ENCODE data around the gene IL1A. TPM values are rescaled to one million over a fixed set of nuclear protein-coding genes. Genes with fewer than 3 reads are reported as not detected.

IL1A gene
- total RNA-seq, 1 donor from 2014 or later: 3.2 TPM

DNA sequence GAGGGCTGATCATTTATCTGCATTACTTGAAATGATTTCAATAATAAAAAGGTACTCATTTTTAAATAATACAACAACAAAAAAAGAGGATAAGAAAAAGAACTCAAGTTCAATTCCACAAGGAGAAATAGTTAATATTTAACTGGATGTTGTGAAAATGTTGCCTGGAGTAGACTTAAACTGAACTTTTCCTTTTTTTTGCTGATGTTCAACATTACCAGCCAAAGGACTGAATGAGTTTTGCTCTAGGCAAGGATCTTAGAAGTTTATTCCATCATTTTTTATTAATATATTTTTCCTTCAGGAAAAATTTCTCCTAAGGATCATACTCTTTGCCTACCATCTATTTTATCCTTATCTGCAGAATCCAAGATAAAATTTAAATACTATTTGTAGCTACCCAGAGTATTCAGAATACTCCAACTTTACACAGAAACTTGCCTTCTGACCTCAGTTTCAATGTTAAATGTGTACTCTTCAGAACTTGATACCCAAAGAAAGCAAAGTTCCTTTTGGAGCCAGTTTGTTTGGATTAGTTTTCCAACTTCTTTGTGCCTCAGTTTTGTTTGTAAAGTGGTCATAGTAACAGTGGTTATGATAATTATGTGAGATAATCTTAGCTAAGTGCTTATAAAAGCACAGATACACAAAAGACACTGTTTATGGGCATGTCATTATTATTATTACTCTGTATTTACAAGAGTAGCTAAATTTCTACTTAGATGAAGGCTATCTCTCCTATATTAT is 32.7 kb downstream of the IL1A start:
- peaks cover 17% of the 10 kb centered on the region for H3K36me3 ChIP-seq
- H3K4me1 ChIP-seq: no peaks in the 10 kb centered on the region
- Mint-ChIP-seq H3K27me3 (ENCODE audit: insufficient read depth, low read depth) (no peaks in the 10 kb centered on the region), H3K27ac (no peak overlapping the region), H3K36me3 (peaks cover 31% of the 10 kb centered on the region), H3K4me3 (no peak overlapping the region), H3K4me1 (peaks cover 9% of the 10 kb centered on the region), H3K9me3 (no peaks in the 10 kb centered on the region)
- H3K4me2 ChIP-seq: no peak overlapping the region
- peaks cover 27% of the 10 kb centered on the region for H3K79me2 ChIP-seq (ENCODE audit: low read depth)
- no peaks in the 10 kb centered on the region for H3K9me3 ChIP-seq (ENCODE audit: low read depth)
- no peaks in the 10 kb centered on the region for H3K27me3 ChIP-seq
- H3K9ac ChIP-seq: no peak overlapping the region
- H3K4me3 ChIP-seq: no peak overlapping the region
- TF ChIP-seq EZH2phosphoT487 (IDR thresholded peaks at IDR 0.05): no peak
- TF ChIP-seq, protein P1, sequence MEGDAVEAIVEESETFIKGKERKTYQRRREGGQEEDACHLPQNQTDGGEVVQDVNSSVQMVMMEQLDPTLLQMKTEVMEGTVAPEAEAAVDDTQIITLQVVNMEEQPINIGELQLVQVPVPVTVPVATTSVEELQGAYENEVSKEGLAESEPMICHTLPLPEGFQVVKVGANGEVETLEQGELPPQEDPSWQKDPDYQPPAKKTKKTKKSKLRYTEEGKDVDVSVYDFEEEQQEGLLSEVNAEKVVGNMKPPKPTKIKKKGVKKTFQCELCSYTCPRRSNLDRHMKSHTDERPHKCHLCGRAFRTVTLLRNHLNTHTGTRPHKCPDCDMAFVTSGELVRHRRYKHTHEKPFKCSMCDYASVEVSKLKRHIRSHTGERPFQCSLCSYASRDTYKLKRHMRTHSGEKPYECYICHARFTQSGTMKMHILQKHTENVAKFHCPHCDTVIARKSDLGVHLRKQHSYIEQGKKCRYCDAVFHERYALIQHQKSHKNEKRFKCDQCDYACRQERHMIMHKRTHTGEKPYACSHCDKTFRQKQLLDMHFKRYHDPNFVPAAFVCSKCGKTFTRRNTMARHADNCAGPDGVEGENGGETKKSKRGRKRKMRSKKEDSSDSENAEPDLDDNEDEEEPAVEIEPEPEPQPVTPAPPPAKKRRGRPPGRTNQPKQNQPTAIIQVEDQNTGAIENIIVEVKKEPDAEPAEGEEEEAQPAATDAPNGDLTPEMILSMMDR (IDR thresholded peaks at IDR 0.05): no peak
- no peak for TF ChIP-seq EZH2 (IDR thresholded peaks at IDR 0.05)
- no peak overlapping the region for H3K27ac ChIP-seq
- H4K20me1 ChIP-seq (ENCODE audit: low read depth): peaks cover 9% of the 10 kb centered on the region
- DNase-seq (ENCODE audit: low spot score): no peak
- peaks cover 9% of the 10 kb centered on the region for H3F3A ChIP-seq (ENCODE audit: low read depth)
- no peak overlapping the region for H2AFZ ChIP-seq (replicated peaks)

DNA sequence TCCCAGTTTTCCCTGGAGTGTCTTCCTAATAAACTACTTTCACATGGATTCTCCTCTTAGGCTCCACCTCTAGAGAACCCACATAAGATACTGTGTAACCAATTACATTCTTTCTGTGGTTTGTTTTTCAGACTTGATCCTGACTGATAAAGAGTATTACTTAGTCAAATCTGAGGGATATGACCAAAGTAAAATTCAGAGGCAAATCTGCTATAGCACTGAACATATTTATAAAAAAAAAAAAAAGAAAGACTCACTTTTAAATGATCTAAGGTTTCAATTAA is 33.8 kb downstream of the IL1A start:
- Histone ChIP-seq H3K27ac (no peak overlapping the region), H2AFZ (replicated peaks) (no peak overlapping the region), H3K36me3 (peaks cover 11% of the 10 kb centered on the region), H3K4me1 (no peaks in the 10 kb centered on the region), H3K79me2 (ENCODE audit: low read depth) (peaks cover 27% of the 10 kb centered on the region), H3K4me2 (no peak overlapping the region), H3F3A (ENCODE audit: low read depth) (peaks cover 9% of the 10 kb centered on the region), H3K9me3 (ENCODE audit: low read depth) (no peaks in the 10 kb centered on the region), H4K20me1 (ENCODE audit: low read depth) (peaks cover 9% of the 10 kb centered on the region), H3K27me3 (no peaks in the 10 kb centered on the region), H3K9ac (no peak overlapping the region), H3K4me3 (no peak overlapping the region)
- Mint-ChIP-seq H3K4me3 (no peak overlapping the region), H3K9me3 (no peaks in the 10 kb centered on the region), H3K36me3 (peaks cover 28% of the 10 kb centered on the region), H3K4me1 (peaks cover 9% of the 10 kb centered on the region), H3K27ac (no peak overlapping the region), H3K27me3 (ENCODE audit: insufficient read depth, low read depth) (no peaks in the 10 kb centered on the region)
- TF ChIP-seq EZH2phosphoT487 (IDR thresholded peaks at IDR 0.05) (no peak), EZH2 (IDR thresholded peaks at IDR 0.05) (no peak)
- TF ChIP-seq, protein P1 (IDR thresholded peaks at IDR 0.05): no peak
- no peak for DNase-seq (ENCODE audit: low spot score)

DNA sequence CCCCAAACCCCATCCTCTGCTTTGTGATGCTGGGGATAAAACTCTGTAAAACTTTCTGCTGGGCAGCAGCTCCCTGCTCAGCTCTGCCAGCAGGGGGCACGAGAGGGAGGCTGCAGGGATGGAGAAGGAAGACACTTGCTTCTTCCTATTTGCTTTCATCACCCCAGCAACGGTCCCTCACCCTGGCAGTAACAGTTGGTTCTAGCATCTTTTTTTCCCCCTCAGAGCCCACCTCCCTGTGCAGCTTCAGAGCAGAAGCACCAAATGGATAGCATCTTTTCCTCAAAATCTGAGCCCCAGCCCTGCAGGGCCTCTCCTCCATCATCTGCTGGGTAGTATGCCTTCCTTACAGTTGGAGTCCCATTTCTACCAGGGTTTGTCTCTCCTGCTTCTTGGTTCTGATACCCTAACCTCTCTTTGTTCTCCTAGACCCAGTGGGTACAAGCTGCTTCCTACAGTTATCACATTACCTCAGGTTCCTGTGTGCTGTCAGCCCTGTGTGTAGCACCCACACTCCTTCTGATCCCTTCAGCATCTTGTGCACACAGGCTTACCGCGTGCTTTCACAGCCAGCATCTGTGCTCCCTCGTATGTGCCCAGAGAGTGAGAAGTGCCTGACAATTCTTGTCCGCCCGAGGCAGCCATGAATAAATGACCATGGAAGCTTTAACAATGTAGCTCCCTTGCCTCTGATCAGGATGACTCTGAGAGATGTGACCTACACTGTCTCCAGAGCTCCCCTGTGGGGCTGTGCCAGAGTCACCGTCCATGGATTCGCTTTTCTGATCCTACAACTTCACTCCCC is 34.3 kb downstream of the IL1A start:
- no peak overlapping the region for H3K9ac ChIP-seq

More for the DNA sequence above, 34.3 kb downstream of the IL1A start:
- Mint-ChIP-seq H3K27ac (peak overlapping the region; percentile 92), H3K4me3 (no peak overlapping the region), H3K36me3 (peaks cover 25% of the 10 kb centered on the region), H3K4me1 (peaks cover 9% of the 10 kb centered on the region), H3K9me3 (no peaks in the 10 kb centered on the region), H3K27me3 (ENCODE audit: insufficient read depth, low read depth) (no peaks in the 10 kb centered on the region)
- Histone ChIP-seq H3K27me3 (no peaks in the 10 kb centered on the region), H3K9me3 (ENCODE audit: low read depth) (no peaks in the 10 kb centered on the region), H4K20me1 (ENCODE audit: low read depth) (peaks cover 9% of the 10 kb centered on the region), H3K4me1 (no peaks in the 10 kb centered on the region), H2AFZ (replicated peaks) (no peak overlapping the region), H3F3A (ENCODE audit: low read depth) (peaks cover 9% of the 10 kb centered on the region), H3K27ac (no peak overlapping the region), H3K36me3 (peaks cover 8% of the 10 kb centered on the region), H3K4me2 (no peak overlapping the region), H3K4me3 (no peak overlapping the region), H3K79me2 (ENCODE audit: low read depth) (peaks cover 25% of the 10 kb centered on the region)
- DNase-seq (ENCODE audit: low spot score): peak; percentile 80
- TF ChIP-seq, protein P1 (IDR thresholded peaks at IDR 0.05): peak; percentile 93
- no peak for TF ChIP-seq EZH2phosphoT487 (IDR thresholded peaks at IDR 0.05)
- TF ChIP-seq EZH2 (IDR thresholded peaks at IDR 0.05): no peak
